Karpas-422 (cell line): ENCODE results near the gene STARD10. TPM values are rescaled to one million over a fixed set of nuclear protein-coding genes. Genes with fewer than 3 reads are reported as not detected.
A peak's percentile ranks its signal among the peaks of the same experiment; 100 is the strongest.
"Not testable (repeated sequence)": the region's sequence is repeated elsewhere in the genome, so short reads cannot be mapped to it uniquely, and the experiment has no call there.

ENCODE experiments used
- DNase-seq: peaks from one replicate; pipeline ENCODE4 v3.0.0-alpha.2; 2015
- H2AFZ ChIP-seq: fragments of 200-600 bp; sonication (generic); 2 replicates; pipeline ENCODE4 v1.6.1; 2014; ENCODE audit warnings: antibody characterized with exemption, low read length, mixed read lengths
- H3K27ac ChIP-seq: fragments of 200-600 bp; sonication (generic); 2 replicates; pipeline ENCODE4 v1.5.1; 2014; ENCODE audit warnings: mild to moderate bottlenecking, low read length, moderate library complexity
- H3K27me3 ChIP-seq: fragments of 200-600 bp; sonication (generic); 2 replicates; pipeline ENCODE4 v1.6.1; 2014; ENCODE audit warnings: low read length, mixed read lengths
- H3K36me3 ChIP-seq: fragments of 200-600 bp; sonication (generic); 2 replicates; pipeline ENCODE4 v1.6.1; 2014; ENCODE audit warnings: low read length, mixed read lengths; ENCODE audit not compliant: insufficient read depth
- H3K4me1 ChIP-seq: fragments of 200-600 bp; sonication (generic); 2 replicates; pipeline ENCODE4 v1.6.1; 2014; ENCODE audit warnings: mild to moderate bottlenecking, low read length, mixed read lengths
- H3K4me2 ChIP-seq: fragments of 200-600 bp; sonication (generic); 2 replicates; pipeline ENCODE4 v1.6.1; 2014; ENCODE audit warnings: low read length, low read depth, mild to moderate bottlenecking; ENCODE audit not compliant: poor library complexity, severe bottlenecking
- H3K4me3 ChIP-seq: fragments of 200-600 bp; sonication (generic); 2 replicates; pipeline ENCODE4 v1.5.1; 2014; ENCODE audit warnings: mild to moderate bottlenecking, antibody characterized with exemption, low read length, mixed read lengths
- H3K79me2 ChIP-seq: fragments of 200-600 bp; sonication (generic); 2 replicates; pipeline ENCODE4 v1.6.1; 2014; ENCODE audit warnings: mild to moderate bottlenecking, low read length, mixed read lengths
- H3K9ac ChIP-seq: fragments of 200-600 bp; sonication (generic); 2 replicates; pipeline ENCODE4 v1.6.0; 2014; ENCODE audit warnings: low read length
- H3K9me2 ChIP-seq: fragments of 200-600 bp; sonication (generic), shearing (Covaris generic); replicated peaks from 2 replicates; pipeline ENCODE4 v1.6.0; 2014; ENCODE audit warnings: mild to moderate bottlenecking, low read length, moderate library complexity; ENCODE audit not compliant: insufficient read depth
- H3K9me3 ChIP-seq: fragments of 300-700, 200-600 bp; sonication (generic); 2 replicates; pipeline ENCODE4 v1.6.1; 2014; ENCODE audit warnings: low read length, mixed read lengths
- H4K20me1 ChIP-seq: fragments of 200-600 bp; sonication (generic); 2 replicates; pipeline ENCODE4 v1.6.1; 2014; ENCODE audit warnings: mild to moderate bottlenecking, antibody characterized with exemption, low read length, low read depth; ENCODE audit not compliant: insufficient read depth
- total RNA-seq: library from RNA; depleted of rRNA; stranded (reverse); fragments of >200 nt; shearing (Covaris generic); gene quantifications from 2 replicates; pipeline ENCODE4 v1.2.3, GENCODE V29; 2014; ENCODE audit warnings: low replicate concordance

STARD10 gene
- total RNA-seq, 1 experiment from 2014 or later: 4.7 TPM

GRCh38 chr11:72814286-72815109 lies 20.7 kb upstream of the STARD10 start, which contains the start of gene ATG16L2:
Gene ATG16L2, plus strand, starts transcription at chr11:72814411. Its CDS starts 35 bp downstream, at chr11:72814446.
- Histone ChIP-seq H3K9me2 (no peaks in the 10 kb centered on the region), H3K9ac (peak within 1 kb of the TSS; percentile 85), H3K36me3 (no peaks in the 10 kb centered on the region), H4K20me1 (no peaks in the 10 kb centered on the region), H2AFZ (peak within 1 kb of the TSS; percentile 63), H3K27me3 (no peaks in the 10 kb centered on the region), H3K9me3 (no peaks in the 10 kb centered on the region), H3K79me2 (peaks cover 3% of the 10 kb centered on the region; the same call in 1 of the 2 replicates), H3K4me3 (peak within 1 kb of the TSS; percentile 87), H3K27ac (peak within 1 kb of the TSS; percentile 80), H3K4me2 (peak within 1 kb of the TSS; percentile 95), H3K4me1 (peaks cover 41% of the 10 kb centered on the region)
- peak; percentile 94 for DNase-seq

- H3K9me2 ChIP-seq: no peaks in the 10 kb centered on the region
- peaks cover 3% of the 10 kb centered on the region; the same call in 1 of the 2 replicates for H3K79me2 ChIP-seq
- H3K4me1 ChIP-seq: peaks cover 41% of the 10 kb centered on the region
- H3K4me2 ChIP-seq: peak overlapping the region; percentile 95
- H3K9me3 ChIP-seq: no peaks in the 10 kb centered on the region
- H3K4me3 ChIP-seq: peak overlapping the region; percentile 87
- peak; percentile 91 for DNase-seq
- H3K9ac ChIP-seq: peak overlapping the region; percentile 85
- peak overlapping the region; percentile 80 for H3K27ac ChIP-seq
- no peaks in the 10 kb centered on the region for H4K20me1 ChIP-seq
- H2AFZ ChIP-seq: peak overlapping the region; percentile 63
- H3K36me3 ChIP-seq: no peaks in the 10 kb centered on the region
- no peaks in the 10 kb centered on the region for H3K27me3 ChIP-seq
These were observed 20.0 kb upstream of the STARD10 start for GRCh38 chr11:72813740-72814285.

- H3K27me3 ChIP-seq: no peaks in the 10 kb centered on the region
- no peaks in the 10 kb centered on the region for H3K9me3 ChIP-seq
- DNase-seq: peak; percentile 87
- H3K9ac ChIP-seq: peak overlapping the region; percentile 85
- H3K27ac ChIP-seq: peak overlapping the region; percentile 80
- H2AFZ ChIP-seq: peak overlapping the region; percentile 63
- H3K79me2 ChIP-seq: peaks cover 3% of the 10 kb centered on the region; the same call in 1 of the 2 replicates
- no peaks in the 10 kb centered on the region for H3K36me3 ChIP-seq
- H4K20me1 ChIP-seq: no peaks in the 10 kb centered on the region
- peak overlapping the region; percentile 87 for H3K4me3 ChIP-seq
- H3K4me1 ChIP-seq: peaks cover 41% of the 10 kb centered on the region
- peak overlapping the region; percentile 95 for H3K4me2 ChIP-seq
- no peaks in the 10 kb centered on the region for H3K9me2 ChIP-seq
These were observed 19.3 kb upstream of the STARD10 start for GRCh38 chr11:72812967-72813739.

- peak overlapping the region; percentile 63 for H2AFZ ChIP-seq
- peaks cover 3% of the 10 kb centered on the region; the same call in 1 of the 2 replicates for H3K79me2 ChIP-seq
These were observed 18.7 kb upstream of the STARD10 start for GRCh38 chr11:72812604-72812966.

GRCh38 chr11:72811686-72812085 lies 17.8 kb upstream of the STARD10 start:
- H3K9ac ChIP-seq: not testable (repeated sequence)

More at GRCh38 chr11:72812604-72812966, 18.7 kb upstream of the STARD10 start:
- Histone ChIP-seq H3K27me3 (no peaks in the 10 kb centered on the region), H3K4me2 (peak overlapping the region; percentile 95), H3K4me3 (peak overlapping the region; percentile 87), H3K9me3 (no peaks in the 10 kb centered on the region), H3K36me3 (no peaks in the 10 kb centered on the region), H4K20me1 (no peaks in the 10 kb centered on the region), H3K4me1 (peaks cover 41% of the 10 kb centered on the region), H3K27ac (0 out of 2 replicates have a peak overlapping the region, but pooled peaks have one; percentile 1), H3K9ac (peak overlapping the region; percentile 85), H3K9me2 (no peaks in the 10 kb centered on the region)
- no peak for DNase-seq

GRCh38 chr11:72808331-72808798 lies 14.5 kb upstream of the STARD10 start:
- Histone ChIP-seq H3K79me2 (peaks cover 3% of the 10 kb centered on the region; the same call in 1 of the 2 replicates), H3K4me2 (no peak overlapping the region), H3K9ac (no peak overlapping the region)

More at GRCh38 chr11:72811686-72812085, 17.8 kb upstream of the STARD10 start:
- H3K9me3 ChIP-seq, H3K27ac ChIP-seq, H3K4me3 ChIP-seq, H3K27me3 ChIP-seq, H3K79me2 ChIP-seq, H3K9me2 ChIP-seq, H4K20me1 ChIP-seq, H2AFZ ChIP-seq, DNase-seq, H3K36me3 ChIP-seq: not testable (repeated sequence)
- Histone ChIP-seq H3K4me1 (peaks cover 41% of the 10 kb centered on the region), H3K4me2 (peak overlapping the region; percentile 95)

GRCh38 chr11:72807792-72808191 lies 13.9 kb upstream of the STARD10 start:
- Histone ChIP-seq H3K4me3 (no peak overlapping the region), H3K9ac (no peak overlapping the region), H3K9me2 (no peaks in the 10 kb centered on the region), H2AFZ (no peak overlapping the region), H3K4me1 (peaks cover 10% of the 10 kb centered on the region), H3K27ac (no peak overlapping the region), H3K79me2 (peaks cover 3% of the 10 kb centered on the region; the same call in 1 of the 2 replicates), H3K4me2 (no peak overlapping the region), H4K20me1 (no peaks in the 10 kb centered on the region), H3K27me3 (no peaks in the 10 kb centered on the region), H3K36me3 (no peaks in the 10 kb centered on the region), H3K9me3 (no peaks in the 10 kb centered on the region)
- no peak for DNase-seq

More at GRCh38 chr11:72808331-72808798, 14.5 kb upstream of the STARD10 start:
- Histone ChIP-seq H3K9me3 (no peaks in the 10 kb centered on the region), H3K4me1 (peaks cover 16% of the 10 kb centered on the region), H3K27ac (no peak overlapping the region), H3K9me2 (no peaks in the 10 kb centered on the region), H4K20me1 (no peaks in the 10 kb centered on the region), H2AFZ (no peak overlapping the region), H3K4me3 (no peak overlapping the region), H3K27me3 (no peaks in the 10 kb centered on the region), H3K36me3 (no peaks in the 10 kb centered on the region)
- DNase-seq: no peak
